IMR-90 (cell line): ENCODE results near the gene HERC5. TPM values are rescaled to one million over a fixed set of nuclear protein-coding genes. Genes with fewer than 3 reads are reported as not detected.

Source experiments
- ATAC-seq: fragments of 200-7000 bp; cut with Tn5 transposase; 2 replicates; pipeline ENCODE4 v1.9.1; 2020; ENCODE audit warnings: low read depth, mild to moderate bottlenecking, moderate library complexity
- BruUV-seq: library from RNA; stranded (reverse); fragments of 400-500 nt; replicated peaks from 2 replicates; lab custom pipeline; 2021; lab: Mats Ljungman, UMichigan
- CTCF ChIA-PET: fragments of 300-600 bp; formaldehyde crosslinking; extraction: SDS; loops from one replicate; lab custom pipeline; 2021; ENCODE audit warnings: antibody characterized with exemption; lab: Yijun Ruan, JAX
- POLR2A ChIA-PET: fragments of 300-600 bp; sonication (Branson Sonifier 250); formaldehyde crosslinking; loops from one replicate; lab custom pipeline; 2022; ENCODE audit warnings: antibody characterized with exemption; ENCODE audit not compliant: unreplicated experiment; lab: Charles Lee
- DNase-seq: peaks from one replicate; pipeline ENCODE4 v3.0.0; 2013
- H2AFZ ChIP-seq: replicated peaks from 2 replicates; pipeline ENCODE3; 2013; ENCODE audit warnings: low read length, mild to moderate bottlenecking; ENCODE audit not compliant: poor library complexity
- H2AK5ac ChIP-seq: 2 replicates; pipeline ENCODE4 v1.6.1; 2013; ENCODE audit warnings: low read depth, low read length, inconsistent platforms
- H2AK9ac ChIP-seq: replicated peaks from 2 replicates; pipeline ENCODE3; 2013; ENCODE audit warnings: mild to moderate bottlenecking, low read depth, low read length, moderate library complexity; ENCODE audit not compliant: poor library complexity
- H2BK120ac ChIP-seq: 2 replicates; pipeline ENCODE4 v1.6.1; 2013; ENCODE audit warnings: low read depth, low read length, inconsistent platforms
- H2BK15ac ChIP-seq: 3 replicates; pipeline ENCODE4 v1.6.1; 2013; ENCODE audit warnings: low read depth, low read length, inconsistent platforms
- H2BK20ac ChIP-seq: 2 replicates; pipeline ENCODE4 v1.6.1; 2013; ENCODE audit warnings: low read depth, mild to moderate bottlenecking, inconsistent platforms, low read length, moderate library complexity
- H2BK5ac ChIP-seq: 2 replicates; pipeline ENCODE4 v1.6.1; 2013; ENCODE audit warnings: mild to moderate bottlenecking, low read depth, low read length, inconsistent platforms; ENCODE audit not compliant: poor library complexity, severe bottlenecking
- H3K14ac ChIP-seq: replicated peaks from 2 replicates; pipeline ENCODE4 v1.6.1; 2013; ENCODE audit warnings: low read depth, low read length, inconsistent platforms
- H3K18ac ChIP-seq: 2 replicates; pipeline ENCODE4 v1.6.1; 2013; ENCODE audit warnings: low read depth, low read length, control low read depth
- H3K23ac ChIP-seq: 2 replicates; pipeline ENCODE4 v1.6.1; 2013; ENCODE audit warnings: low read depth, low read length, inconsistent platforms
- H3K27ac ChIP-seq: 2 replicates; pipeline ENCODE4 v1.5.1; 2013; ENCODE audit warnings: mild to moderate bottlenecking, control low read depth, low read length; ENCODE audit not compliant: insufficient read depth
- H3K27me3 ChIP-seq: 2 replicates; pipeline ENCODE4 v1.6.1; 2013; ENCODE audit warnings: low read length; ENCODE audit not compliant: control insufficient read depth, insufficient read depth
- H3K36me3 ChIP-seq: 2 replicates; pipeline ENCODE4 v1.6.1; 2013; ENCODE audit warnings: low read length, mixed read lengths; ENCODE audit not compliant: control insufficient read depth, insufficient read depth
- H3K4ac ChIP-seq: 2 replicates; pipeline ENCODE4 v1.6.1; 2013; ENCODE audit warnings: low read depth, low read length, inconsistent platforms
- H3K4me1 ChIP-seq: 2 replicates; pipeline ENCODE4 v1.6.1; 2013; ENCODE audit warnings: low read length, mixed read lengths; ENCODE audit not compliant: control insufficient read depth, insufficient read depth
- H3K4me2 ChIP-seq: 2 replicates; pipeline ENCODE4 v1.6.1; 2013; ENCODE audit warnings: low read depth, mild to moderate bottlenecking, control low read depth, low read length, moderate library complexity
- H3K4me3 ChIP-seq: 2 replicates; pipeline ENCODE4 v1.5.1; 2013; ENCODE audit warnings: low read depth, mild to moderate bottlenecking, control low read depth, low read length, moderate library complexity; ENCODE audit not compliant: insufficient read depth
- H3K56ac ChIP-seq: 2 replicates; pipeline ENCODE4 v1.6.1; 2013; ENCODE audit warnings: low read length, inconsistent platforms; ENCODE audit not compliant: insufficient read depth; ENCODE audit errors: extremely low read depth
- H3K79me1 ChIP-seq, 2 experiments: 2 replicates each; pipeline ENCODE4 v1.6.1; 2013; ENCODE audit warnings: low read length in 2 of 2, inconsistent platforms in 1 of 2, low read depth in 1 of 2
- H3K9ac ChIP-seq: 2 replicates; pipeline ENCODE4 v1.6.1; 2013; ENCODE audit warnings: low read depth, low read length, control low read depth
- H3K9me1 ChIP-seq: 2 replicates; pipeline ENCODE4 v1.6.1; 2013; ENCODE audit warnings: low read length, inconsistent platforms; ENCODE audit not compliant: insufficient read depth
- H3K9me3 ChIP-seq: 2 replicates; pipeline ENCODE4 v1.6.1; 2013; ENCODE audit warnings: low read length; ENCODE audit not compliant: control insufficient read depth, insufficient read depth
- H4K20me1 ChIP-seq: 2 replicates; pipeline ENCODE4 v1.6.1; 2013; ENCODE audit warnings: low read length, inconsistent platforms; ENCODE audit not compliant: insufficient read depth
- H4K5ac ChIP-seq: 2 replicates; pipeline ENCODE4 v1.6.1; 2013; ENCODE audit warnings: mild to moderate bottlenecking, low read depth, low read length, control low read depth
- H4K8ac ChIP-seq, 2 experiments: 2 replicates each; pipeline ENCODE4 v1.6.1; 2013; ENCODE audit warnings: low read depth in 2 of 2, low read length in 2 of 2, control low read depth in 1 of 2, inconsistent platforms in 1 of 2
- H4K91ac ChIP-seq: 2 replicates; pipeline ENCODE4 v1.6.1; 2013; ENCODE audit warnings: low read depth, low read length, inconsistent platforms; ENCODE audit not compliant: insufficient read depth
- FOS ChIP-seq: fragments of 150-350 bp; IDR thresholded peaks from 2 replicates; pipeline ENCODE4 v1.6.1; 2016; ENCODE audit warnings: low read depth, low read length
- WGBS, 2 experiments: methylation state at CpG; one replicate each; pipeline versions ENCODE4 v1.1.5 to v1.1.7; 2013; ENCODE audit warnings: missing lambda C conversion rate in 2 of 2; ENCODE audit not compliant: insufficient read length in 1 of 2; ENCODE audit errors: extremely low coverage in 2 of 2; 5-methylcytosine and 5-hydroxymethylcytosine counted together
- dilution Hi-C: fragments of 300-500 bp; cut with HindIII; formaldehyde crosslinking; loops from one replicate; pipeline ENCODE4 v1.14.3; 2018; ENCODE audit warnings: low sequenced_read_pairs; ENCODE audit not compliant: unreplicated experiment
- in situ Hi-C: fragments of 300-500 bp; cut with MboI; formaldehyde crosslinking; loops from 3 replicates; pipeline ENCODE4 v1.14.3; 2019; ENCODE audit warnings: low sequenced_read_pairs, inconsistent platforms, mixed read lengths
- intact Hi-C: fragments of 100-400 bp; cut with micrococcal nuclease; formaldehyde crosslinking; loops from 2 replicates; pipeline ENCODE4 v1.10.0; 2022
- polyA plus RNA-seq, 3 experiments: library from polyadenylated mRNA; depleted of rRNA; stranded (reverse); fragments of >200 nt; gene quantifications; 2 replicates each; pipeline ENCODE4 v1.2.3, GENCODE V29; 2012; ENCODE audit warnings: low replicate concordance in 1 of 3
- total RNA-seq: library from RNA; depleted of rRNA; stranded (reverse); fragments of >200 nt; gene quantifications from 2 replicates; pipeline ENCODE4 v1.2.3, GENCODE V29; 2012
- TF ChIP-seq, protein P1 (sequence below): fragments of 150-350 bp; IDR thresholded peaks from 2 replicates; pipeline ENCODE4 v1.6.1; 2016; ENCODE audit warnings: low read depth, mild to moderate bottlenecking, low read length, moderate library complexity, borderline replicate concordance

Gene HERC5
- total and polyA plus RNA-seq, 2 of the 4 experiments (the other 2 are of a cell fraction): under 0.01 TPM; not detected in 1

DNA sequence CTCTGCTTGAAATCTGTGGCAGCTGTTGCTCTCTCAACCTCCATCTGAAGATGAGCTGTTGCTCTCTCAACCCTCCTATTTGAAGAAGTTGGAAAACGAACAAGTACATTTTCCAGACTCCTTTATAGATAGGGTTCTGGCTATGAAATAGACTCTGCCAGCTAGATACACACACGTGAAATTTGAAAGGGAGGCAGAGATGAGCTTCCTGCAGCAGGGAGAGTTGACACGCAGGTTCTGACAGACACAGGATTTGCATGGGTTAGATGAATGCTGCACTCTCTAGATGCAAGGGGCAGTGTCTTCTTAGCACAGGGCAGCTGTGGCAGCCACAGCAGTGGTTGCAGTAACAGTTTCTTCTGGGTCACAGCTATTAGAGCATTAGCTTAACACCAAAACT is 74.6 kb downstream of the HERC5 start:
- 0 out of 2 replicates have a peak, but pooled peaks have one; percentile 27 for ATAC-seq
- H4K91ac ChIP-seq: no peak overlapping the region; the same call in 1 of the 2 replicates
- H2BK5ac ChIP-seq: no peak overlapping the region
- H3K9me1 ChIP-seq: 0 out of 2 replicates have a peak, but pooled peaks cover 2% of the 10 kb centered on the region
- peak overlapping the region; percentile 77; the same call in 1 of the 2 replicates for H3K4ac ChIP-seq
- H3K4me3 ChIP-seq: no peak overlapping the region
- H3K4me1 ChIP-seq: peaks cover 4% of the 10 kb centered on the region
- H3K4me2 ChIP-seq: no peak overlapping the region
- in situ Hi-C loops (loop anchor here (25.0 kb wide), 1 partner anchor 281 kb away; no protein-coding TSS in a partner anchor), intact Hi-C loops (loop anchor here (2.0 to 5.0 kb wide), 4 partner anchors 61 to 581 kb away; partner anchors contain the start of genes HERC3 and TIGD2), dilution Hi-C loops (no loop called here)
- H4K20me1 ChIP-seq: peaks cover 3% of the 10 kb centered on the region; the same call in 1 of the 2 replicates
- H3K56ac ChIP-seq: no peak overlapping the region
- H2AFZ ChIP-seq: peak overlapping the region; percentile 78
- ChIA-PET POLR2A (no interaction called here), CTCF (interaction anchor here (0.9 to 1.6 kb wide), 4 partner anchors 44 to 175 kb away, joined by 3 to 6 read pairs (median 3); no protein-coding TSS in a partner anchor)
- no peak for TF ChIP-seq FOS
- TF ChIP-seq, protein P1, sequence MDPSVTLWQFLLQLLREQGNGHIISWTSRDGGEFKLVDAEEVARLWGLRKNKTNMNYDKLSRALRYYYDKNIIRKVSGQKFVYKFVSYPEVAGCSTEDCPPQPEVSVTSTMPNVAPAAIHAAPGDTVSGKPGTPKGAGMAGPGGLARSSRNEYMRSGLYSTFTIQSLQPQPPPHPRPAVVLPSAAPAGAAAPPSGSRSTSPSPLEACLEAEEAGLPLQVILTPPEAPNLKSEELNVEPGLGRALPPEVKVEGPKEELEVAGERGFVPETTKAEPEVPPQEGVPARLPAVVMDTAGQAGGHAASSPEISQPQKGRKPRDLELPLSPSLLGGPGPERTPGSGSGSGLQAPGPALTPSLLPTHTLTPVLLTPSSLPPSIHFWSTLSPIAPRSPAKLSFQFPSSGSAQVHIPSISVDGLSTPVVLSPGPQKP: no peak
- no peak overlapping the region for H3K18ac ChIP-seq
- no peaks in the 10 kb centered on the region for H3K27me3 ChIP-seq
- no peak for DNase-seq
- no peak overlapping the region for H3K9ac ChIP-seq
- no peaks in the 10 kb centered on the region for H3K36me3 ChIP-seq
- H2BK20ac ChIP-seq: peak overlapping the region; percentile 51
- H4K5ac ChIP-seq: peak overlapping the region; percentile 3; the same call in 1 of the 2 replicates
- H4K8ac ChIP-seq: peak overlapping the region; percentile 2 to 16; a peak in 2 of 4 replicates
- 0 out of 2 replicates have a peak overlapping the region, but pooled peaks have one; percentile 29 for H2AK5ac ChIP-seq
- peak overlapping the region; percentile 15; the same call in 1 of the 3 replicates for H2BK15ac ChIP-seq
- 83% methylated on average over 1 of the region's 3 CpGs; no CpG with 5 or more reads in 1 of the 2 experiments for WGBS, 2 experiments
- peak overlapping the region; percentile 89 for H3K14ac ChIP-seq
- H3K23ac ChIP-seq: 0 out of 2 replicates have a peak overlapping the region, but pooled peaks have one; percentile 23
- H2BK120ac ChIP-seq: peak overlapping the region; percentile 83
- no TSS peak for BruUV-seq
- no peaks in the 10 kb centered on the region for H3K9me3 ChIP-seq
- H3K27ac ChIP-seq: no peak overlapping the region
- no peak overlapping the region for H2AK9ac ChIP-seq
- H3K79me1 ChIP-seq: peaks cover 0 to 16% of the 10 kb centered on the region in 2 experiments; a peak in 1 of 4 replicates
